Panc1 (cell line): Measurements from ENCODE around the gene C2CD2.

ENCODE experiments used
- CTCF ChIP-seq: fragments of 450-650 bp; IDR thresholded peaks from 2 replicates; pipeline ENCODE4 v1.5.1; 2017; ENCODE audit warnings: mild to moderate bottlenecking
- POLR2AphosphoS5 ChIP-seq: IDR thresholded peaks from 2 replicates; pipeline ENCODE4 v1.6.1; 2012; ENCODE audit warnings: mild to moderate bottlenecking, low read depth, low read length, moderate library complexity
- SIN3A ChIP-seq: IDR thresholded peaks from 2 replicates; pipeline ENCODE4 v1.6.1; 2012; ENCODE audit warnings: low read depth, mild to moderate bottlenecking, low read length, moderate library complexity, borderline replicate concordance; ENCODE audit not compliant: insufficient read depth

GRCh38 chr21:41869771-41870170, 84.0 kb downstream of the C2CD2 start:
- no peak for TF ChIP-seq CTCF
- no peak for TF ChIP-seq POLR2AphosphoS5
- TF ChIP-seq SIN3A = no peak
